SK-N-MC (cell line): ENCODE data around the gene MT1B.

ENCODE experiments used
- EZH2 ChIP-seq: fragments of 200-600 bp; sonication (generic); IDR thresholded peaks from one replicate; pipeline ENCODE4 v1.6.1; 2017; ENCODE audit warnings: antibody characterized with exemption
- FOXP2 ChIP-seq: optimal IDR thresholded peaks from 2 replicates; pipeline ENCODE3; 2011; ENCODE audit warnings: mild to moderate bottlenecking, moderate library complexity; ENCODE audit not compliant: insufficient read depth; ENCODE audit errors: extremely low read length, control extremely low read depth
- POLR2AphosphoS5 ChIP-seq: IDR thresholded peaks from 2 replicates; pipeline ENCODE4 v1.6.1; 2012; ENCODE audit warnings: mild to moderate bottlenecking, low read depth, low read length, borderline replicate concordance

- TF ChIP-seq POLR2AphosphoS5 (no peak), EZH2 (no peak), FOXP2 (no peak)
Observed at GRCh38 chr16:56686758-56687157, 35.1 kb downstream of the MT1B start.
